Prostate gland (tissue), 2 donors: ENCODE data around the gene CYP26A1.

Experiments
- CTCF ChIP-seq, 4 experiments: fragments of 200-600 bp in 2 of 4; fragments of 450-650 bp in 2 of 4; sonication (generic) in 2 of 4; IDR thresholded peaks; 1 replicate in 3 of 4; 2 replicates in 1 of 4; pipeline ENCODE4 v1.5.1; 2016 to 2019; ENCODE audit warnings: antibody characterized with exemption in 4 of 4, mild to moderate bottlenecking in 2 of 4, moderate library complexity in 2 of 4
- POLR2A ChIP-seq: fragments of 450-650 bp; IDR thresholded peaks from one replicate; pipeline ENCODE4 v1.6.1; 2016; ENCODE audit warnings: antibody characterized with exemption, mild to moderate bottlenecking

GRCh38 chr10:93072713-93073538 lies 767 bp upstream of the CYP26A1 start:
- no peak for TF ChIP-seq CTCF (IDR thresholded peaks at IDR 0.05)
- no peak for TF ChIP-seq POLR2A
